Stimulated activated CD4-positive, alpha-beta T cell treated with anti-CD3 and anti-CD28 coated beads, TNF-alpha, amount 100 ng/mL, for 48 hours (primary cell): ENCODE data around the gene SLC16A6.
"Not testable (repeated sequence)": the region's sequence is repeated elsewhere in the genome, so short reads cannot be mapped to it uniquely, and the experiment has no call there.

ENCODE experiments used
- DNase-seq, 3 donors: peaks; one replicate each; pipeline ENCODE4 v3.0.0-alpha.2; 2020; ENCODE audit warnings: low read depth in 3 of 3

The SLC16A6 gene

DNA sequence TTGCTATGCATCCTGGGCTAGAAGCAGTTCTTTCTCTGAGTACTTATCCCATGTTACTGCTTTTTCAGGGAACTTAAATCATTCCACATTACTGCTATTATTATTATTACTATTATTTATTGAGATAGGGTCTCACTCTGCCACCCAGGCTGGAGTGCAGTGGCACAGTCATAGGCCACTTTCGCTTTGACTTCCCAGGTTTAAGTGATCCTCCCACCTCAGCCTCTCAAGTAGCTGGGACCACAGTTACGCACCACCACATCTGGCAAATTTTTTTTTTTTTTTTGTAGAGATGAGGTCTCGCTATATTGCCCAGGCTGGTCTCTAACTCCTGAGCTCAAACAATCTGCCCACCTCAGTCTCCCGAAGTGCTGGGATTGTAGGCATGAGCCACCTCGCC lies 71.5 kb downstream of the SLC16A6 start:
- DNase-seq = not testable (repeated sequence)
